Type B pancreatic cell (in vitro differentiated cells): Measurements from ENCODE around the gene IRF2BP2. TPM values are rescaled to one million over a fixed set of nuclear protein-coding genes. Genes with fewer than 3 reads are reported as not detected.
A peak's percentile ranks its signal among the peaks of the same experiment; 100 is the strongest.

Source experiments
- DNase-seq: peaks from one replicate; pipeline ENCODE4 v3.0.0; 2021; ENCODE audit warnings: mixed read lengths; ENCODE audit not compliant: unreplicated experiment; ENCODE audit errors: extremely low spot score
- H3K27ac Mint-ChIP-seq: 2 replicates; pipeline ENCODE4 v1.8.0; 2021; ENCODE audit warnings: mild to moderate bottlenecking, mixed read lengths
- H3K27me3 Mint-ChIP-seq: 2 replicates; pipeline ENCODE4 v1.8.0; 2021; ENCODE audit warnings: mixed read lengths
- H3K36me3 Mint-ChIP-seq: 2 replicates; pipeline ENCODE4 v1.8.0; 2021; ENCODE audit warnings: mixed read lengths
- H3K4me1 Mint-ChIP-seq: one replicate; pipeline ENCODE4 v1.8.0; 2021; ENCODE audit warnings: mixed read lengths; ENCODE audit not compliant: unreplicated experiment
- H3K4me3 Mint-ChIP-seq: 2 replicates; pipeline ENCODE4 v1.8.0; 2021; ENCODE audit warnings: mild to moderate bottlenecking, mixed read lengths
- H3K9me3 Mint-ChIP-seq: 2 replicates; pipeline ENCODE4 v1.8.0; 2021; ENCODE audit warnings: mixed read lengths
- CTCF ChIP-seq: fragments of 200-600 bp; sonication (generic); conservative IDR thresholded peaks from 2 replicates; pipeline ENCODE4 v1.5.0; 2021; ENCODE audit warnings: antibody characterized with exemption, mild to moderate bottlenecking
- long read RNA-seq: library from polyadenylated mRNA; unstranded; transcript quantifications from one replicate; pipeline ENCODE4 v2.0.0, GENCODE V29; 2020
- total RNA-seq: library from RNA; stranded (reverse); gene quantifications from 2 replicates; pipeline ENCODE4 v1.2.1, GENCODE V29; 2021; ENCODE audit warnings: low replicate concordance

IRF2BP2 gene
- total RNA-seq = 181 and 202 TPM in 2 replicates
- long read RNA-seq, full-length matches to known transcripts = 1 of 38 reads
- long read RNA-seq, partial matches to known transcripts = 0 of 38 reads
- long read RNA-seq, other reads (novel, unspliced or antisense) = 37 of 38 reads

GRCh38 chr1:234610061-234610665 is at the start of gene IRF2BP2:
Gene IRF2BP2 (minus strand): TSS chr1:234610178. CDS start chr1:234609494, 684 bp downstream.
- H3K4me3 Mint-ChIP-seq = peak within 1 kb of the TSS; percentile 96
- H3K9me3 Mint-ChIP-seq = no peaks in the 10 kb centered on the region
- DNase-seq = peak; percentile 89
- peaks cover 33% of the 10 kb centered on the region for H3K36me3 Mint-ChIP-seq
- peak within 1 kb of the TSS; percentile 99 for H3K27ac Mint-ChIP-seq
- peaks cover 35% of the 10 kb centered on the region for H3K4me1 Mint-ChIP-seq
- H3K27me3 Mint-ChIP-seq = peaks cover 8% of the 10 kb centered on the region
- no peak for TF ChIP-seq CTCF

- no peak overlapping the region for H3K27ac Mint-ChIP-seq
- H3K4me1 Mint-ChIP-seq = peaks cover 25% of the 10 kb centered on the region
Observed at GRCh38 chr1:234659538-234659937, 49.6 kb upstream of the IRF2BP2 start.

GRCh38 chr1:234658138-234658537 is 48.2 kb upstream of the IRF2BP2 start:
- no peaks in the 10 kb centered on the region for H3K27me3 Mint-ChIP-seq
- peaks cover 25% of the 10 kb centered on the region for H3K4me1 Mint-ChIP-seq
- H3K9me3 Mint-ChIP-seq = peaks cover 9% of the 10 kb centered on the region
- H3K4me3 Mint-ChIP-seq = no peak overlapping the region
- no peak overlapping the region for H3K27ac Mint-ChIP-seq
- no peak for TF ChIP-seq CTCF
- no peaks in the 10 kb centered on the region for H3K36me3 Mint-ChIP-seq
- no peak for DNase-seq

More at GRCh38 chr1:234659538-234659937, 49.6 kb upstream of the IRF2BP2 start:
- peaks cover 9% of the 10 kb centered on the region for H3K9me3 Mint-ChIP-seq
- TF ChIP-seq CTCF = no peak
- no peak overlapping the region for H3K4me3 Mint-ChIP-seq
- no peaks in the 10 kb centered on the region for H3K27me3 Mint-ChIP-seq
- no peak for DNase-seq
- H3K36me3 Mint-ChIP-seq = no peaks in the 10 kb centered on the region

GRCh38 chr1:234656944-234657654 is 47.1 kb upstream of the IRF2BP2 start:
- DNase-seq = no peak
- Mint-ChIP-seq H3K36me3 (no peaks in the 10 kb centered on the region), H3K4me3 (peak overlapping the region; percentile 53), H3K27ac (peak overlapping the region; percentile 55), H3K4me1 (peaks cover 25% of the 10 kb centered on the region), H3K27me3 (no peaks in the 10 kb centered on the region), H3K9me3 (peaks cover 9% of the 10 kb centered on the region)
- no peak for TF ChIP-seq CTCF

GRCh38 chr1:234656070-234656895 is 46.3 kb upstream of the IRF2BP2 start:
- peaks cover 25% of the 10 kb centered on the region for H3K4me1 Mint-ChIP-seq
- no peak overlapping the region for H3K27ac Mint-ChIP-seq
- no peak for TF ChIP-seq CTCF
- no peak overlapping the region for H3K4me3 Mint-ChIP-seq
- H3K27me3 Mint-ChIP-seq = no peaks in the 10 kb centered on the region
- no peak for DNase-seq
- H3K9me3 Mint-ChIP-seq = peaks cover 9% of the 10 kb centered on the region
- H3K36me3 Mint-ChIP-seq = no peaks in the 10 kb centered on the region
